ENCODE measurements around the gene ANXA2R.

The ANXA2R gene

GRCh38 chr5:42994555-42995359 lies 45.4 kb downstream of the ANXA2R start (continued):
- TF ChIP-seq ZNF792 (tag by site-specific recombination; IDR thresholded peaks at IDR 0.05) (no peak), ZFP41 (tag by site-specific recombination; IDR thresholded peaks at IDR 0.05; ENCODE audit: borderline replicate concordance) (no peak), HOXA7 (CRISPR knock-in tag; IDR thresholded peaks at IDR 0.05; ENCODE audit: borderline replicate concordance) (no peak), ZNF48 (tag by site-specific recombination; IDR thresholded peaks at IDR 0.05) (no peak), ZNF350 (tag by site-specific recombination; IDR thresholded peaks at IDR 0.05) (no peak), EGR2 (tag by site-specific recombination; IDR thresholded peaks at IDR 0.05; ENCODE audit: low read depth) (no peak), ZFP37 (tag by site-specific recombination; IDR thresholded peaks at IDR 0.05) (peak; percentile 86), PRDM10 (tag by site-specific recombination; IDR thresholded peaks at IDR 0.05) (peak; percentile 75), ZNF621 (tag by site-specific recombination; IDR thresholded peaks at IDR 0.05) (no peak), ZBTB7A (tag by site-specific recombination; IDR thresholded peaks at IDR 0.05; ENCODE audit: low read depth) (no peak), TRIM28 (IDR thresholded peaks at IDR 0.05; ENCODE audit: borderline replicate concordance, low read length) (peak; percentile 92; the same call in 1 of the 2 replicates), ZSCAN18 (tag by site-specific recombination; IDR thresholded peaks at IDR 0.05) (no peak), ZBTB44 (tag by site-specific recombination; IDR thresholded peaks at IDR 0.05) (no peak), ZNF548 (tag by site-specific recombination; IDR thresholded peaks at IDR 0.05) (no peak), ZNF10 (tag by site-specific recombination; IDR thresholded peaks at IDR 0.05) (peak; percentile 35; the same call in 1 of the 2 replicates), BCL6B (tag by site-specific recombination; IDR thresholded peaks at IDR 0.05) (no peak), SP7 (tag by site-specific recombination; IDR thresholded peaks at IDR 0.05) (peak; percentile 29), ZNF600 (tag by site-specific recombination; IDR thresholded peaks at IDR 0.05) (peak; percentile 100), ZNF335 (tag by site-specific recombination; conservative IDR thresholded peaks at IDR 0.05) (peak; percentile 75), ZNF211 (tag by site-specific recombination; IDR thresholded peaks at IDR 0.05; ENCODE audit: low read depth) (no peak), ZFHX2 (tag by site-specific recombination; conservative IDR thresholded peaks at IDR 0.05) (no peak), ZNF266 (tag by site-specific recombination; IDR thresholded peaks at IDR 0.05; ENCODE audit: low read depth) (no peak), ZNF132 (tag by site-specific recombination; IDR thresholded peaks at IDR 0.05; ENCODE audit: borderline replicate concordance) (no peak), ZNF394 (tag by site-specific recombination; IDR thresholded peaks at IDR 0.05; ENCODE audit: borderline replicate concordance) (peak; percentile 37; the same call in 1 of the 2 replicates), PRDM1 (tag by site-specific recombination; IDR thresholded peaks at IDR 0.05) (no peak), ZNF843 (tag by site-specific recombination; IDR thresholded peaks at IDR 0.05) (0 out of 2 replicates have a peak, but pooled peaks have one; percentile 23), ZNF239 (tag by site-specific recombination; IDR thresholded peaks at IDR 0.05) (no peak), ZBTB17 (tag by site-specific recombination; IDR thresholded peaks at IDR 0.05) (no peak; the same call in 1 of the 2 replicates), ZNF311 (tag by site-specific recombination; IDR thresholded peaks at IDR 0.05; ENCODE audit: borderline replicate concordance) (no peak), ZNF16 (tag by site-specific recombination; IDR thresholded peaks at IDR 0.05; ENCODE audit: low read depth) (0 out of 2 replicates have a peak, but pooled peaks have one; percentile 21), PBX3 (CRISPR knock-in tag; IDR thresholded peaks at IDR 0.05) (peak; percentile 70; the same call in 1 of the 2 replicates), ZNF175 (tag by site-specific recombination; IDR thresholded peaks at IDR 0.05) (no peak)

Measured in HEK293 (cell line).